NCI-H82 treated with DMSO at 0.1 percent for 48 hours (cell line): Measurements from ENCODE around the gene PBRM1.

ENCODE experiments used
- DNase-seq: peaks from one replicate; lab custom pipeline; 2025; ENCODE audit not compliant: unreplicated experiment; lab: John Stamatoyannopoulos, UW

Gene PBRM1

GRCh38 chr3:52525680-52526561, 159.8 kb downstream of the PBRM1 start:
- no peak for DNase-seq

- DNase-seq: no peak
These were observed 160.7 kb downstream of the PBRM1 start for GRCh38 chr3:52524752-52525679.

- DNase-seq: no peak
These were observed 161.4 kb downstream of the PBRM1 start for GRCh38 chr3:52524258-52524751.

- DNase-seq: no peak
These were observed 162.1 kb downstream of the PBRM1 start for GRCh38 chr3:52523386-52524257.

- no peak for DNase-seq
These were observed 163.0 kb downstream of the PBRM1 start for GRCh38 chr3:52522651-52523251.

- DNase-seq: no peak
These were observed 163.6 kb downstream of the PBRM1 start for GRCh38 chr3:52521881-52522650.

GRCh38 chr3:52521488-52521824, 164.3 kb downstream of the PBRM1 start:
- no peak for DNase-seq

- DNase-seq: no peak
These were observed 164.8 kb downstream of the PBRM1 start for GRCh38 chr3:52520716-52521487.

GRCh38 chr3:52520141-52520667, 165.5 kb downstream of the PBRM1 start:
- DNase-seq: no peak

- DNase-seq: no peak
These were observed 166.1 kb downstream of the PBRM1 start for GRCh38 chr3:52519445-52520140.

- no peak for DNase-seq
These were observed 166.8 kb downstream of the PBRM1 start for GRCh38 chr3:52518723-52519444.

GRCh38 chr3:52517796-52518722, 167.7 kb downstream of the PBRM1 start:
- DNase-seq: no peak

GRCh38 chr3:52516509-52517195, 169.1 kb downstream of the PBRM1 start:
- no peak for DNase-seq

- DNase-seq: no peak
These were observed 170.5 kb downstream of the PBRM1 start for GRCh38 chr3:52515192-52515591.

GRCh38 chr3:52514576-52514975, 171.1 kb downstream of the PBRM1 start:
- DNase-seq: no peak

- no peak for DNase-seq
These were observed 172.4 kb downstream of the PBRM1 start for GRCh38 chr3:52513281-52513680.
